ENCODE data around the gene TEX44. TPM values are rescaled to one million over a fixed set of nuclear protein-coding genes. Genes with fewer than 3 reads are reported as not detected.
A peak's percentile ranks its signal among the peaks of the same experiment; 100 is the strongest.

TEX44 gene
- polyA plus RNA-seq, 1 donor from 2014 or later, result not detected

DNA sequence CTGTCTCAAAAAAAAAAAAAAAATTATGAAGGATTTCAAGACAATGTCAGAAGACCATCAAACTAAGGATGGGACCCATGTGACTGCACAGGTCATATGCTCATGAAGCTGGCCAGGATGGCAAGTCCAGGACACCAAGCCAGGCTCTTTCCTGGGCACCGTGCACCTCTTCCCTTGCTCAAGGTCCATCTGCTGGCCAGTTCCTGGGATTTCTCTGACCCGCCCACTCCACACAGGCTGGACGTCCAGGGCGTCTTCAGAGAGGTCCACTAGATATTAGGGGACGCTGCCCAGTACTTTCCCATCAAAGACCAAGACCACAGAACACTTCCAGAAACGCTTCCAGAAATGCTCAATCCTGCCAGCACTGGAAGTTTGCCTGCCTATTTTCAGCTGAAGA is 14.3 kb downstream of the TEX44 start:
- Mint-ChIP-seq H3K27me3 (no peaks in the 10 kb centered on the region), H3K9me3 (peaks cover 0 to 1% (median 0%) of the 10 kb centered on the region in 3 donors), H3K36me3 (no peaks in the 10 kb centered on the region), H3K4me3 (peak overlapping the region in 1 of 4 donors; percentile 57), H3K4me1 (peaks cover 8 to 18% (median 10%) of the 10 kb centered on the region in 3 donors), H3K27ac (peak overlapping the region; percentile 46 to 100 (median 99))

DNA sequence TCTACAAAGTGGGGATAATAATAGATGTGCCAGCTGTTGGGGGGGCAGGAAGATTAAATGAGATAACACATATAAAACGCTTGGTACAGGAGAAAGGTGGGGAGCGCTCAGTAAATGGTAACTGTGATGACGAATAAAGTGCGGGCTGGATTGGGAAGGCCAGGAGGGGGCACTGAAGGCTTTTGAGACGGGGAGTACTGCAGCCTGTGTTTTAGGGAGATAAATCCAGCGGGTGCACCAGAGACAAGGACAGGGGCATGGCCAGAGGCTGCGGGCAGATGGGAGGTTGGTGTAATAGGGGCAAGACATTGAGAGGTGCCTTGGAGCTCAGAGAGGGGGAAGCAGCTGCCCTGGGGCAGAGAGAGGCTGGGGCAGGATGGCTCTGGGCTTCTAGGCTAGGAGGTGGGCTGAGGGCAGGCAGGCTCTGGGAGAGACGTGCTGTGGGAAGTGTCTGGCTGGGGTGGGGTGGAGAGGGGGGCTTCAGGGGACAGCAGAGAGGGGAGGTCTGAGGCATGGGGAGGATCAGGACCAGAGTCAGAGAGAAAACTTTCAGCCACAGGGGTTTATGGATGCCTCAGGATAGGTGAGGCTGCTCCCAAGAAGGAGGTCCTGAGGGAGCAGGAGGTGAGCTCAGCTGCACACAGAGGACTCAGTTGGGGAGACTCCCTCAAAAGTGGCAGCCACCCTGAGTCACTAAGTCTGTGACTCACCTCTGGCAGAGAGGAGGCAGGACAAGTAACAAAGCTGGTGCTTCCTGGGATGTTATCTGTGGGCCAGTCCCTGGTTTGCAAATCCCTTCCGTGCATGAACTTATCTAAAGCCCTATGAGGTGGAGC is 18.8 kb downstream of the TEX44 start:
- Mint-ChIP-seq H3K4me3 (peak overlapping the region in 3 of 4 donors; percentile 45 to 89 (median 69)), H3K27me3 (no peaks in the 10 kb centered on the region), H3K27ac (peak overlapping the region in 2 of 3 donors; percentile 87 to 100), H3K4me1 (peaks cover 14 to 21% (median 18%) of the 10 kb centered on the region in 3 donors), H3K36me3 (no peaks in the 10 kb centered on the region), H3K9me3 (no peaks in the 10 kb centered on the region)

DNA sequence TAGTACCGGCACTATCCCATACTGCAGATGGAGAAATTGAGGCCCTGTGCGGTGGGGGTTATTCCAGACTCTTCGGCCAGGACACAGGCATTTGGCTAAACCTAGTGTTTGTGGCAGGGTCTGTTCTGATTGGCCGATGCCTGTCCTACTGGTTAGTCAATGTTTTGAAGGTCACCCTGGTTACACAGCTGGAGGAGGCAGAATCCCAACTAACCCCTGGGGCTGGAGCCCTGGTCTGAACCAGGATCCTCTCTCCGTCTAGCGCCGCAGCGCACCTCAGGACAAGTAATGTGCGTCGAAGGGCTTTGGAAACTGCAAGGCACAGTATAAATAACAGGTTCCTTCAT is 19.4 kb downstream of the TEX44 start:
- Mint-ChIP-seq H3K4me3 (peak overlapping the region in 1 of 4 donors; percentile 89), H3K9me3 (no peaks in the 10 kb centered on the region), H3K27me3 (no peaks in the 10 kb centered on the region), H3K36me3 (no peaks in the 10 kb centered on the region), H3K4me1 (peaks cover 14 to 21% (median 20%) of the 10 kb centered on the region in 3 donors), H3K27ac (peak overlapping the region; percentile 43 to 100 (median 99))

DNA sequence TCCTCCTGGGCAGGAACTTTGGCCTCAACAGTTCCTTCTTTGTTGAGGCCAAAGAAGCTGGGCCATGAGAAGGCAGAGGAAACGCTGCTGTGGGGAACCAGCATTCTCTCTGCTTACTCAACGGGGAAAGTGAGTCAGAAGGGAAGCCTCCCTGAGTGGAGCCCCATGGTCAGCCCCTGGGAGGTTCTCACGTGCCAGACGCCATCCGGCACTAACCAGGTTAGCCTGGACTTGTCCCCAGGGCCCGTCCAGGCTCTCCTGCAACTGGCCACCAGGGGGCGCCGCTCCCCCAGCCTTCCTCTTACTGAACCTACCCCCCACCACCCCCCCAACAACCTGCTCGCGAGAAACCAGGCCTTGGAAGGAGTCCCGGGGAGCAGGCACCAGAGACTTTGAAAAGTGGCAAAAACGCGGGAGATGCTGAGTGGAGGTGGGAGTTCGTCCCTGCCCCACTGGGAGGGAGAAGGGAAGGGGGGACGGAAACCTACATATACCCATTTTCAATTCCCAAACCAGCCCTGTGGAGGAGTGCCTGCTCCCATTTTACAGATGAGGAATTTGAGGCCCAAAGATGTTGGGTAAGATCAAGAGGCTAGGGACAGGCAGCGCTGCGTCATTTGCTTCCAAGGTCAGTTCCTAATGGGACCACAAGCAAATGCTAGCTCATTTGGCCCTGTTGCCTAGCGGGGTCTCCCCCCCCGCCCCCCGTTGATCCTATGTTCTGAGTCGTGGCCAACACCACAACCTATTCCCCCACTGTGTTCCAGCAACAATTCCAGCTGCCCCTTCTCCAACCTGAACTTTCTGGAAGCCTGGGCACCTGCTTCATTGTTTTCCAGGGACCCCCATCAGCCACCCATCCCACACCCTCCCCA is 20.0 kb downstream of the TEX44 start:
- no peaks in the 10 kb centered on the region for H3K36me3 Mint-ChIP-seq
- H3K4me3 Mint-ChIP-seq, result peak overlapping the region; percentile 86 to 93 (median 90)
- no peaks in the 10 kb centered on the region for H3K27me3 Mint-ChIP-seq
- peak overlapping the region; percentile 98 to 100 (median 99) for H3K27ac Mint-ChIP-seq
- H3K4me1 Mint-ChIP-seq, result peaks cover 14 to 21% (median 20%) of the 10 kb centered on the region in 3 donors
- no peaks in the 10 kb centered on the region for H3K9me3 Mint-ChIP-seq

- Mint-ChIP-seq H3K36me3 (no peaks in the 10 kb centered on the region), H3K27ac (peak overlapping the region; percentile 98 to 100 (median 99)), H3K9me3 (no peaks in the 10 kb centered on the region), H3K4me1 (peaks cover 14 to 21% (median 20%) of the 10 kb centered on the region in 3 donors), H3K27me3 (no peaks in the 10 kb centered on the region), H3K4me3 (peak overlapping the region; percentile 76 to 93 (median 88))
Measured at GRCh38 chr2:231613331-231613662, 20.6 kb downstream of the TEX44 start.

- peaks cover 14 to 21% (median 20%) of the 10 kb centered on the region in 3 donors for H3K4me1 Mint-ChIP-seq
- no peaks in the 10 kb centered on the region for H3K27me3 Mint-ChIP-seq
- no peaks in the 10 kb centered on the region for H3K36me3 Mint-ChIP-seq
- H3K27ac Mint-ChIP-seq, result peak overlapping the region; percentile 98 to 100 (median 99)
- no peaks in the 10 kb centered on the region for H3K9me3 Mint-ChIP-seq
- H3K4me3 Mint-ChIP-seq, result peak overlapping the region; percentile 86 to 97 (median 91)
Measured at GRCh38 chr2:231613663-231614558, 21.2 kb downstream of the TEX44 start.

GRCh38 chr2:231614559-231615057 is 21.9 kb downstream of the TEX44 start:
- H3K4me3 Mint-ChIP-seq, result peak overlapping the region; percentile 61 to 97 (median 90)
- no peaks in the 10 kb centered on the region for H3K36me3 Mint-ChIP-seq
- H3K4me1 Mint-ChIP-seq, result peaks cover 14 to 21% (median 20%) of the 10 kb centered on the region in 3 donors
- no peaks in the 10 kb centered on the region for H3K27me3 Mint-ChIP-seq
- peak overlapping the region; percentile 98 to 100 (median 99) for H3K27ac Mint-ChIP-seq
- no peaks in the 10 kb centered on the region for H3K9me3 Mint-ChIP-seq

DNA sequence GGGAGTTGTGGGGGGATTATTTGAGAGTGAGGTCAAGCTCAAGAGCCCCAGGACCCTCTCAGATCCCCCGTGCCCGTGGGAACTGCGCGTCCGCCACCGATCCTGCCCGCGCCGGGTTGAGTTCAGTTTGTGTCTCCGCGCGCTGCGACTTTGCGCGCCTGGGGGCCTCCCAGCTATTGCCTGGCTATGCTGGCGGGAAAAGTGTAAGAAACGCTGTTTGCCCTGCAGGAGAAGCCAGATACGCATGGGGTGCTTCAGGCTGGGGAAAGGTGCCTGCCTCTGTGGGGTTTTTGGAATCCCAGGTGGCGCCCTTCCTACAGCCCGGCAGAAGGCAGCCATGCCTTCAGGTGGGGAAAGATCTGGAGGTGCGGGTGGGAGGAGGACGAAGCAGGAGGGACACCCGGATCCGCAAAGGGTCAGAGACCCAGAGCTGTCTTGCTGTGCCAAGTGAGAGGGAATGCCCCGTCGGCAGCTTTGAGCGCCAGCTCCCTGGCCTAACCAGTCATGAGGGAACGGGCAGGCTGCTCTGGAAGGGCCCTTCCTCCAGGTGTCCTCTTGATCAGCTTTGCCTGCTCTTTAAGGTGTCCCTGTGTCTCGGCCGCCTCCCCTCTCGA is 22.5 kb downstream of the TEX44 start:
- H3K4me1 Mint-ChIP-seq, result peaks cover 14 to 21% (median 20%) of the 10 kb centered on the region in 3 donors
- H3K27ac Mint-ChIP-seq, result peak overlapping the region; percentile 98 to 100 (median 99)
- H3K9me3 Mint-ChIP-seq, result no peaks in the 10 kb centered on the region
- peak overlapping the region; percentile 61 to 97 (median 90) for H3K4me3 Mint-ChIP-seq
- H3K36me3 Mint-ChIP-seq, result no peaks in the 10 kb centered on the region
- H3K27me3 Mint-ChIP-seq, result no peaks in the 10 kb centered on the region

DNA sequence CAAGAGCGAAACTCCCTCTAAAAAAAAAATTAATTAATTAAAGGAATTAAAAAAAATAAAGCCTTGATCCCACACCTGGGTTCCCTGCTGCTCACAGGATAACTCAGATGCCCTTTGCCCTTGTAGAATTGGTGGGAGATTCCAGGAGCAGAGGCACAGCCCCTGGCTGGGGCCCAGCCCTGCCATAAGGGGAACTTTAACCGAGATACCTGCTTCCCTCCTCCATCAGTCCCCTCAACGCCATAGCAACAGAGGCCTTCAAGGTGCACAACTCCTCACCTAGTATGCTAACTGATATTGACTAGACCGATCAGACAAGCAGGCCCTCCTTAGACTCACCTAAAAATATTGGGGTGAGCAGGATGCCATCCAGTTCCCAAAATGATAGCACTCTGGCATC is 23.6 kb downstream of the TEX44 start:
- Mint-ChIP-seq H3K27ac (peak overlapping the region; percentile 81 to 100 (median 85)), H3K27me3 (no peaks in the 10 kb centered on the region), H3K4me1 (peaks cover 14 to 22% (median 18%) of the 10 kb centered on the region in 3 donors), H3K36me3 (no peaks in the 10 kb centered on the region), H3K9me3 (no peaks in the 10 kb centered on the region), H3K4me3 (peak overlapping the region in 3 of 4 donors; percentile 52 to 86 (median 58))

GRCh38 chr2:231617059-231617926 is 24.6 kb downstream of the TEX44 start:
- H3K27ac Mint-ChIP-seq, result peak overlapping the region; percentile 64 to 100 (median 85)
- H3K4me1 Mint-ChIP-seq, result peaks cover 13 to 23% (median 16%) of the 10 kb centered on the region in 3 donors
- H3K4me3 Mint-ChIP-seq, result peak overlapping the region in 3 of 4 donors; percentile 28 to 86 (median 42)
- H3K27me3 Mint-ChIP-seq, result no peaks in the 10 kb centered on the region
- no peaks in the 10 kb centered on the region for H3K9me3 Mint-ChIP-seq
- no peaks in the 10 kb centered on the region for H3K36me3 Mint-ChIP-seq

DNA sequence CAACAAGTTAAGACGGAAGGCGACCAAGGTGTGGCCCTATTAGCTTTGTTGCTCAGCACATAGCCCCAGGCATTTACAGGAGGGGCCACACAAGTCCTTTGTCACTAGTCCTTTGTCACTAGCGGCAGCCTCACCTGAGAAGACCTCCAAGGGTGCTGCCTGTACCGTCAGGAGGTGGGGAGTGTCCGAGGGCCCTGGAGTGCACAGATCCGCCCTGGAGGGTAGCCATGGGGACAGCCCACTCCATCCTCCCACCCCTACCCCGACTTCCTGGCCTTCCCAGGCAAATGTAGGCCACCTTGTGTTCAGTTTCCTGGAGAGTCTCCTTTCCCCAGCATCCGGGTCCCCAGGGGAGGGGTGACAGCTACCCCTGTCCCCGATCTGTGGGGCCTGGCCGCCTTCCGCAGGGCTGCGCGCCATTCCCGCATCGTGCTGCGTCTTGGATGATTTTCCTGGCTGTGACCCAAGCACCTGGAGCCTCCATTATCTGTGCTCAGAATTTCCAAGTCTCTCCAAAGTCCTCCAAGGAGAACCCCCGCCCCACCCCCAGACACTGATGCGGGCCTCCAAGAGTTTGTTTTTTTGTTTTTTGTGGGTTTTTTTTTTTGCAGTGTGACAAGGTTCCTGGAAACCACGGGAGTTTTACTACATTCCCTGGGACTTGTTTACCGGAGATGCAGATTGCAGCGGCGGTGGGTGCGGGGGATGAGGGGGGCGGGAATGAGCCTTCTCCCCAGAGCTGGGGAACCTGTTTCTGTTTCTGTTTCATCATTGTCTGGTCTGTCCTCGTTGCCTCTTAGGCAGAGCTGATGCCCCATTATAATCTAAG is 28.6 kb downstream of the TEX44 start:
- H3K9me3 Mint-ChIP-seq, result no peaks in the 10 kb centered on the region
- H3K27me3 Mint-ChIP-seq, result no peaks in the 10 kb centered on the region
- H3K4me3 Mint-ChIP-seq, result no peak overlapping the region
- H3K36me3 Mint-ChIP-seq, result no peaks in the 10 kb centered on the region
- H3K4me1 Mint-ChIP-seq, result peaks cover 0 to 11% (median 0%) of the 10 kb centered on the region in 3 donors
- no peak overlapping the region for H3K27ac Mint-ChIP-seq

DNA sequence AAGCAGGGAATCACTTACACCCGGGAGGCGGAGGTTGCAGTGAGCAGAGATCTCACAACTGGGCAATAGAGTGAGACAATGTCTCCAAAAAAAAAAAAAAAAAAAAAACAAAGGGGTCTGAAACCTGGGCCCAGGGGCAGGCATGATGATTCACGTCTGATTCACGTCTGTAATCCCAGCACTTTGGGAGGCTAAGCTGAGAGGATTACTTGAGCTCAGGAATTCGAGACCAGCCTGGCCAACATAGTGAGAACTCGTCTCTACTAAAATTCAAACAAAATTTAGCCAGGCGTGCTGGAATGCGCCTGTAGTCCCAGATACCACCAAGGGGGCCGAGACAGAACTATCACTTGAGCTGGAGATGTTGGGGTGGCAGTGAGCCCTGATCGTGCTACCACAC is 30.3 kb downstream of the TEX44 start:
- Mint-ChIP-seq H3K27ac (no peak overlapping the region), H3K4me3 (no peak overlapping the region), H3K9me3 (no peaks in the 10 kb centered on the region)

More for the DNA sequence above, 30.3 kb downstream of the TEX44 start:
- no peaks in the 10 kb centered on the region for H3K36me3 Mint-ChIP-seq
- no peaks in the 10 kb centered on the region for H3K27me3 Mint-ChIP-seq
- H3K4me1 Mint-ChIP-seq, result peaks cover 0 to 7% (median 0%) of the 10 kb centered on the region in 3 donors

Measured in IgD-negative memory B cell (primary cell).